ENCODE results near the gene SLC45A3. TPM values are rescaled to one million over a fixed set of nuclear protein-coding genes. Genes with fewer than 3 reads are reported as not detected.

Gene SLC45A3
- total and polyA plus RNA-seq, 5 experiments from 2014 or later, result 0.25 to 0.36 TPM; not detected in 3

GRCh38 chr1:205664399-205665017 is 15.8 kb downstream of the SLC45A3 start:
- no peaks in the 10 kb centered on the region for H3K9me3 Mint-ChIP-seq
- no peak overlapping the region for H3K27ac Mint-ChIP-seq
- H3K4me1 Mint-ChIP-seq, result peaks cover 0 to 39% (median 3%) of the 10 kb centered on the region in 4 donors
- H3K36me3 Mint-ChIP-seq, result no peaks in the 10 kb centered on the region
- POLR2A ChIA-PET, result no interaction called here
- peaks cover 2 to 18% (median 13%) of the 10 kb centered on the region in 5 donors for H3K27me3 Mint-ChIP-seq
- H3K4me3 Mint-ChIP-seq, result no peak overlapping the region
- DNase-seq, result no peak
- no peak for ATAC-seq

- DNase-seq (no peak), ATAC-seq (no peak)
- Mint-ChIP-seq H3K4me3 (no peak overlapping the region), H3K4me1 (peaks cover 0 to 33% (median 8%) of the 10 kb centered on the region in 4 donors), H3K36me3 (no peaks in the 10 kb centered on the region), H3K9me3 (no peaks in the 10 kb centered on the region), H3K27me3 (peaks cover 0 to 8% (median 7%) of the 10 kb centered on the region in 5 donors), H3K27ac (no peak overlapping the region)
- POLR2A ChIA-PET, result no interaction called here
Observed at GRCh38 chr1:205663286-205663936, 16.9 kb downstream of the SLC45A3 start.

- POLR2A ChIA-PET, result no interaction called here
- H3K27ac Mint-ChIP-seq, result peak overlapping the region in 1 of 10 donors; percentile 29
Observed at GRCh38 chr1:205662791-205663190, 17.5 kb downstream of the SLC45A3 start.

GRCh38 chr1:205662135-205662738 is 18.1 kb downstream of the SLC45A3 start:
- H3K36me3 Mint-ChIP-seq, result no peaks in the 10 kb centered on the region
- POLR2A ChIA-PET, result no interaction called here
- peaks cover 0 to 1% (median 0%) of the 10 kb centered on the region in 5 donors for H3K27me3 Mint-ChIP-seq
- peaks cover 0 to 28% (median 8%) of the 10 kb centered on the region in 4 donors for H3K4me1 Mint-ChIP-seq
- H3K9me3 Mint-ChIP-seq, result no peaks in the 10 kb centered on the region
- no peak overlapping the region for H3K4me3 Mint-ChIP-seq
- DNase-seq (no peak), ATAC-seq (no peak)
- H3K27ac Mint-ChIP-seq, result no peak overlapping the region

More at GRCh38 chr1:205662791-205663190, 17.5 kb downstream of the SLC45A3 start:
- Mint-ChIP-seq H3K4me1 (peaks cover 0 to 28% (median 8%) of the 10 kb centered on the region in 4 donors), H3K4me3 (no peak overlapping the region), H3K27me3 (peaks cover 0 to 2% (median under 1%) of the 10 kb centered on the region in 5 donors), H3K9me3 (no peaks in the 10 kb centered on the region), H3K36me3 (no peaks in the 10 kb centered on the region)
- DNase-seq (no peak), ATAC-seq (no peak)

- ATAC-seq (no peak), DNase-seq (no peak)
- Mint-ChIP-seq H3K9me3 (no peaks in the 10 kb centered on the region), H3K4me1 (peaks cover 0 to 27% (median 8%) of the 10 kb centered on the region in 4 donors), H3K27ac (no peak overlapping the region), H3K27me3 (peaks cover 0 to 1% (median 0%) of the 10 kb centered on the region in 5 donors), H3K4me3 (no peak overlapping the region), H3K36me3 (no peaks in the 10 kb centered on the region)
- POLR2A ChIA-PET, result no interaction called here
Observed at GRCh38 chr1:205661429-205662134, 18.7 kb downstream of the SLC45A3 start.

- Mint-ChIP-seq H3K9me3 (no peaks in the 10 kb centered on the region), H3K27me3 (peaks cover 0 to 1% (median 0%) of the 10 kb centered on the region in 5 donors), H3K36me3 (no peaks in the 10 kb centered on the region), H3K27ac (peak overlapping the region in 1 of 10 donors; percentile 25), H3K4me3 (no peak overlapping the region), H3K4me1 (peaks cover 0 to 15% (median 8%) of the 10 kb centered on the region in 4 donors)
- no peak for ATAC-seq
- DNase-seq, result no peak
- POLR2A ChIA-PET, result interaction anchor here (0.8 to 1.4 kb wide), 2 partner anchors 28 to 51 kb away, joined by 3 to 6 read pairs; partner anchors contain the start of gene ELK4
Observed at GRCh38 chr1:205660361-205660760, 19.9 kb downstream of the SLC45A3 start.

- POLR2A ChIA-PET, result interaction anchor here (0.7 to 2.6 kb wide), 5 partner anchors 21 to 68 kb away, joined by 3 to 42 read pairs (median 6); partner anchors contain the start of genes ELK4 and SLC45A3
- peak; percentile 95 to 98 for ATAC-seq
- Mint-ChIP-seq H3K4me1 (peaks cover 0 to 7% (median 5%) of the 10 kb centered on the region in 4 donors), H3K27me3 (peaks cover 0 to 1% (median 0%) of the 10 kb centered on the region in 5 donors), H3K36me3 (no peaks in the 10 kb centered on the region), H3K9me3 (no peaks in the 10 kb centered on the region), H3K4me3 (no peak overlapping the region), H3K27ac (peak overlapping the region in 1 of 10 donors; percentile 38)
- peak; percentile 57 to 84 (median 69) for DNase-seq
Observed at GRCh38 chr1:205658943-205659581, 21.2 kb downstream of the SLC45A3 start.

- Mint-ChIP-seq H3K36me3 (no peaks in the 10 kb centered on the region), H3K4me1 (peaks cover 0 to 7% (median 5%) of the 10 kb centered on the region in 4 donors), H3K4me3 (no peak overlapping the region), H3K27ac (no peak overlapping the region), H3K9me3 (no peaks in the 10 kb centered on the region), H3K27me3 (no peaks in the 10 kb centered on the region)
- ATAC-seq (no peak), DNase-seq (no peak)
- POLR2A ChIA-PET, result no interaction called here
Observed at GRCh38 chr1:205656236-205656635, 24.1 kb downstream of the SLC45A3 start.

GRCh38 chr1:205652984-205653383 is 27.3 kb downstream of the SLC45A3 start:
- Mint-ChIP-seq H3K27ac (no peak overlapping the region), H3K27me3 (no peaks in the 10 kb centered on the region), H3K9me3 (no peaks in the 10 kb centered on the region), H3K4me3 (no peak overlapping the region), H3K4me1 (no peaks in the 10 kb centered on the region), H3K36me3 (no peaks in the 10 kb centered on the region)
- DNase-seq (no peak), ATAC-seq (no peak)
- POLR2A ChIA-PET, result no interaction called here

GRCh38 chr1:205650241-205650640 is 30.1 kb downstream of the SLC45A3 start:
- ATAC-seq (no peak), DNase-seq (no peak)
- Mint-ChIP-seq H3K9me3 (no peaks in the 10 kb centered on the region), H3K4me1 (no peaks in the 10 kb centered on the region), H3K4me3 (no peak overlapping the region), H3K36me3 (no peaks in the 10 kb centered on the region), H3K27ac (no peak overlapping the region), H3K27me3 (peaks cover 0 to 6% (median 4%) of the 10 kb centered on the region in 5 donors)
- POLR2A ChIA-PET, result interaction anchor here (0.7 kb wide), 1 partner anchor 98 kb away, joined by 4 read pairs; no protein-coding TSS in a partner anchor

GRCh38 chr1:205645519-205645918 is 34.8 kb downstream of the SLC45A3 start:
- no peaks in the 10 kb centered on the region for H3K9me3 Mint-ChIP-seq
- H3K27me3 Mint-ChIP-seq, result peaks cover 3 to 14% (median 10%) of the 10 kb centered on the region in 5 donors
- POLR2A ChIA-PET, result no interaction called here

GRCh38 chr1:205642679-205643307 is 37.5 kb downstream of the SLC45A3 start:
- no peaks in the 10 kb centered on the region for H3K9me3 Mint-ChIP-seq
- no peak overlapping the region for H3K4me3 Mint-ChIP-seq
- POLR2A ChIA-PET, result no interaction called here
- H3K36me3 Mint-ChIP-seq, result no peaks in the 10 kb centered on the region
- no peak overlapping the region for H3K27ac Mint-ChIP-seq
- H3K27me3 Mint-ChIP-seq, result peaks cover 3 to 21% (median 10%) of the 10 kb centered on the region in 5 donors
- DNase-seq (no peak), ATAC-seq (no peak)
- peaks cover 0 to 3% (median 0%) of the 10 kb centered on the region in 4 donors for H3K4me1 Mint-ChIP-seq

More at GRCh38 chr1:205645519-205645918, 34.8 kb downstream of the SLC45A3 start:
- Mint-ChIP-seq H3K4me1 (no peaks in the 10 kb centered on the region), H3K4me3 (no peak overlapping the region), H3K27ac (peak overlapping the region in 1 of 10 donors; percentile 26), H3K36me3 (no peaks in the 10 kb centered on the region)
- DNase-seq (no peak), ATAC-seq (no peak)
